Body of pancreas (tissue), 4 donors: ENCODE results near the gene ARID5B. TPM values are rescaled to one million over a fixed set of nuclear protein-coding genes. Genes with fewer than 3 reads are reported as not detected.
A peak's percentile ranks its signal among the peaks of the same experiment; 100 is the strongest.

Experiments
- ATAC-seq: fragments of 150-250 bp; one replicate; pipeline ENCODE4 v1.9.1; 2016
- DNase-seq, 4 donors: peaks; one replicate each; pipeline ENCODE4 v3.0.0-alpha.2; 2019
- H3K27ac ChIP-seq, 4 donors: fragments of 200-600 bp; sonication (generic); 1 replicate in 3 of 4; 2 replicates in 1 of 4; pipeline versions ENCODE4 v1.5.1 to v1.6.1; 2016 to 2019; ENCODE audit warnings: mild to moderate bottlenecking in 1 of 4, mixed read lengths in 1 of 4, moderate library complexity in 1 of 4
- H3K27me3 ChIP-seq, 2 donors: fragments of 200-600 bp; sonication (generic); one replicate each; pipeline ENCODE4 v1.6.0; 2016; ENCODE audit warnings: mild to moderate bottlenecking in 1 of 2
- H3K36me3 ChIP-seq, 2 donors: fragments of 200-600 bp; sonication (generic); replicated peaks in 1 of 2; 2 replicates each; pipeline ENCODE4 v1.5.1; 2016; ENCODE audit warnings: low read depth in 2 of 2; ENCODE audit not compliant: insufficient read depth in 1 of 2
- H3K4me1 ChIP-seq: fragments of 200-600 bp; sonication (generic); one replicate; pipeline ENCODE4 v1.6.0; 2016
- H3K4me3 ChIP-seq, 2 donors: fragments of 200-600 bp; sonication (generic); 1 replicate in 1 of 2; 2 replicates in 1 of 2; pipeline ENCODE4 v1.5.1; 2016 to 2019
- H3K9me3 ChIP-seq, 3 donors: fragments of 200-600 bp; sonication (generic); 1 replicate in 2 of 3; 2 replicates in 1 of 3; pipeline ENCODE4 v1.5.1; 2016
- POLR2A ChIP-seq, 3 donors: fragments of 450-650 bp; IDR thresholded peaks; one replicate each; pipeline ENCODE4 v1.6.1; 2016; ENCODE audit warnings: antibody characterized with exemption in 3 of 3, mild to moderate bottlenecking in 2 of 3
- WGBS, 2 donors: methylation state at CpG; one replicate each; pipeline ENCODE4 v1.1.5; 2017; 5-methylcytosine and 5-hydroxymethylcytosine counted together
- intact Hi-C: fragments of 100-400 bp; cut with DNase I; formaldehyde crosslinking; loops from one replicate; pipeline ENCODE4 v1.15.1; 2023
- total RNA-seq, 2 donors: library from RNA; depleted of rRNA; stranded (reverse); fragments of >200 nt; gene quantifications; one replicate each; pipeline ENCODE4 v1.1.0, GENCODE V29; 2016
- TF ChIP-seq, protein P1 (sequence below), 7 experiments: fragments of 450-650 bp in 4 of 7; fragments of 200-600 bp in 3 of 7; sonication (generic) in 3 of 7; IDR thresholded peaks; one replicate each; pipeline ENCODE4 v1.5.1; 2016 to 2019; ENCODE audit warnings: antibody characterized with exemption in 7 of 7

ARID5B gene
- total RNA-seq, 2 donors from 2014 or later = 16.1 to 17.1 TPM

DNA sequence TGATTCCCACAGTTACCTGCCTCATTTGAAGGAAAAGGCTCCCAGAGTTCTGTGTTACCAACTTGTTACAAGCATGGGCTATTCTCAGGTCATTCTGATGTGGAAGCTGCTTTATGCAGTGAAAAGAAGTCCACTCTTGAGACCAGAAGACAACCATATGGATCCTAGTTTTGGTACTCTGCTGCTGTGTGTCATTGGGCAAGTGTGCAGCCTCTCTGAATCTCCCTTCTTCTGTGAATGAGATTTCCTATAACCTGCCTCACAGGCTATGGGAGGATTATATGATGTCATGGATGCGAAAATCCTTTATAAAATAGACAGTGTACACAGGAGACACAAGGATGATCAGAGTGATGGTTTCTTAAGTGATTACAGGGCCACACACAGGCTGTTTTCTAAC is 166.1 kb downstream of the ARID5B start:
- H3K27me3 ChIP-seq = no peaks in the 10 kb centered on the region
- H3K4me1 ChIP-seq = no peaks in the 10 kb centered on the region
- no peak overlapping the region for H3K4me3 ChIP-seq
- H3K27ac ChIP-seq = no peak overlapping the region
- intact Hi-C loops = no loop called here
- no peak for TF ChIP-seq POLR2A (IDR thresholded peaks at IDR 0.05)
- TF ChIP-seq, protein P1, sequence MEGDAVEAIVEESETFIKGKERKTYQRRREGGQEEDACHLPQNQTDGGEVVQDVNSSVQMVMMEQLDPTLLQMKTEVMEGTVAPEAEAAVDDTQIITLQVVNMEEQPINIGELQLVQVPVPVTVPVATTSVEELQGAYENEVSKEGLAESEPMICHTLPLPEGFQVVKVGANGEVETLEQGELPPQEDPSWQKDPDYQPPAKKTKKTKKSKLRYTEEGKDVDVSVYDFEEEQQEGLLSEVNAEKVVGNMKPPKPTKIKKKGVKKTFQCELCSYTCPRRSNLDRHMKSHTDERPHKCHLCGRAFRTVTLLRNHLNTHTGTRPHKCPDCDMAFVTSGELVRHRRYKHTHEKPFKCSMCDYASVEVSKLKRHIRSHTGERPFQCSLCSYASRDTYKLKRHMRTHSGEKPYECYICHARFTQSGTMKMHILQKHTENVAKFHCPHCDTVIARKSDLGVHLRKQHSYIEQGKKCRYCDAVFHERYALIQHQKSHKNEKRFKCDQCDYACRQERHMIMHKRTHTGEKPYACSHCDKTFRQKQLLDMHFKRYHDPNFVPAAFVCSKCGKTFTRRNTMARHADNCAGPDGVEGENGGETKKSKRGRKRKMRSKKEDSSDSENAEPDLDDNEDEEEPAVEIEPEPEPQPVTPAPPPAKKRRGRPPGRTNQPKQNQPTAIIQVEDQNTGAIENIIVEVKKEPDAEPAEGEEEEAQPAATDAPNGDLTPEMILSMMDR (IDR thresholded peaks at IDR 0.05) = no peak
- H3K36me3 ChIP-seq = no peaks in the 10 kb centered on the region
- no peak for DNase-seq
- no peak for ATAC-seq
- 86 to 100% methylated on average over 1 of the region's 1 CpG for WGBS, 2 donors
- no peaks in the 10 kb centered on the region for H3K9me3 ChIP-seq

DNA sequence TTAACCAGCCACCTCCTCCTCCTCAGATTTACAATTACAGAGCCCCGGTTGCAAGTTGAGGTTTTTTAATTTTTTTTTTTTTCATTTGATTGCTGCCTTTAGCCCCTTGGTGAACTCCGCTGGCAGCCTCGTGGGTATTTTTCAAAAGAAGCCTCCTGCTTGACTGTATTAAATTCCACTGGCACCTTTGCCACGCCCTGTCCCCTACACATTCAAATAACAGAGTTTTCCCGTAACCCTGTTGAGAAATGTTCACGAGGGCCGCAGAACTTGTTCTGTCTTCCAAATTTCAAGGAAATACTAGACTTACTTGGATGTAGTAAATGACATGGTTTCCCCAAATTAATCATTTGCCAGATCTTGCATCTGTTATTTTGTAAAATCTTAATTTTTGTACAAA is 167.0 kb downstream of the ARID5B start:
- Histone ChIP-seq H3K36me3 (no peaks in the 10 kb centered on the region), H3K27ac (peak overlapping the region in 1 of 4 donors; percentile 59), H3K27me3 (no peaks in the 10 kb centered on the region), H3K4me3 (no peak overlapping the region), H3K4me1 (no peaks in the 10 kb centered on the region), H3K9me3 (no peaks in the 10 kb centered on the region)
- ATAC-seq (no peak), DNase-seq (no peak)
- intact Hi-C loops = no loop called here
- TF ChIP-seq POLR2A (IDR thresholded peaks at IDR 0.05) = no peak
- TF ChIP-seq, protein P1 (IDR thresholded peaks at IDR 0.05) = no peak
- 87 to 91% methylated on average over 7 of the region's 7 CpGs for WGBS, 2 donors

DNA sequence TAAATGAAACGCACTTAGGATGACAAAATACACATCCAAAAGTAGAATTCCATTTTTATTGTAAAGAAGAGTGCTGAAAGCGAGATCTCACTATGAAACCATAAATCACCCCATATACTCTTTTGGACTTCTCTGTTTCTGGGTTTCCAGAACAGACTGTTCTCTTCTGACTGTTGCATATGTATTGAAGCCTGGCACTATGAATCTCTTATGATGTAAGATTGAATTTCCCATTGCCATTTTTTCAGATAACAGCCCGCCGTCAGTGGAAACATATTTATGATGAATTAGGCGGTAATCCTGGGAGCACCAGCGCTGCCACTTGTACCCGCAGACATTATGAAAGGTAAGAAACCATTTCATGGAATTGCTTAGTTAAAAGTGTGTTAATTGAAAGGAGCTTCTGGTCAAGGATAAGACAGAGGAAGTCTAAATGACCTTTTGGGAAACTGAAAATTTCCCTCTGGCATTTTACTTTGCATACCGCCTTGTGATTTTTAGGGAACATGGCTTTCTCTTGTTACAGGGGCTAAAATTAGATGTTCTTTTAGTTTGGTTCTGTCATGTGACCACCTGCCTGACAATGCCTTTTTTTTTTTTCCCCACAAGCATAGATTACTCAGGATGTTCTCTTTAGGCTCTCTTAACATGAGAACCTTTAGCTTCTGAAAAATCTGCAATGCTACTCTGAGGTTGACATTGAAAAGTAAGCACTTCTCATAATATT is 168.1 kb downstream of the ARID5B start:
- ATAC-seq (no peak), DNase-seq (no peak)
- intact Hi-C loops = no loop called here
- TF ChIP-seq, protein P1 (IDR thresholded peaks at IDR 0.05) = no peak
- TF ChIP-seq POLR2A (IDR thresholded peaks at IDR 0.05) = no peak
- no peaks in the 10 kb centered on the region for H3K36me3 ChIP-seq
- peak overlapping the region in 1 of 4 donors; percentile 59 for H3K27ac ChIP-seq
- no peak overlapping the region for H3K4me3 ChIP-seq
- H3K4me1 ChIP-seq = no peaks in the 10 kb centered on the region
- H3K9me3 ChIP-seq = no peaks in the 10 kb centered on the region
- 91 to 94% methylated on average over 8 of the region's 8 CpGs for WGBS, 2 donors
- no peaks in the 10 kb centered on the region for H3K27me3 ChIP-seq

DNA sequence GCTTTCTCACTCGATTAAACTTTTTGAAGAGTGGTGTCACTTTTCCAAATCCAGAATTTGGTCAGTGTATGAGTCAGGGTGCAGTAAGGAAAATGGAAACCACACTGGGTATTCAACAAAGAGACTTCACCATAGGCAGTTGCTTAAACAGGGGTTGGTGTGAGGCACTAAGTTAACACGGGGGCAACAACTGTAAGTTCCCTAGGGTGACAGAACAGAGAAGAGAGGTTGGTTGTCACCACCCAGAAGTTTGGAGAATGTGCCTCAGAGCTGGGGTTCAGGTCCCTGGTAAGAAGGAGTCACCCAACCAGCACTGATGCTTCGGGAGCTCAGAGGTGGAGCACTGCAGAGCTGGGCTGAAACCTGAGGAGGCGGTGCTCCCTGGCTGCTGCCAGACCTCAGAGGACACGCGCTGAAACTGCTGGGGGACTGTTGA is 170.4 kb downstream of the ARID5B start:
- Histone ChIP-seq H3K27me3 (no peaks in the 10 kb centered on the region), H3K27ac (no peak overlapping the region), H3K36me3 (no peaks in the 10 kb centered on the region), H3K4me1 (peaks cover 4% of the 10 kb centered on the region), H3K9me3 (no peaks in the 10 kb centered on the region), H3K4me3 (no peak overlapping the region)
- TF ChIP-seq, protein P1 (IDR thresholded peaks at IDR 0.05) = no peak
- no peak for TF ChIP-seq POLR2A (IDR thresholded peaks at IDR 0.05)
- 77 to 81% methylated on average over 6 of the region's 6 CpGs for WGBS, 2 donors
- ATAC-seq (no peak), DNase-seq (no peak)
- intact Hi-C loops = no loop called here

DNA sequence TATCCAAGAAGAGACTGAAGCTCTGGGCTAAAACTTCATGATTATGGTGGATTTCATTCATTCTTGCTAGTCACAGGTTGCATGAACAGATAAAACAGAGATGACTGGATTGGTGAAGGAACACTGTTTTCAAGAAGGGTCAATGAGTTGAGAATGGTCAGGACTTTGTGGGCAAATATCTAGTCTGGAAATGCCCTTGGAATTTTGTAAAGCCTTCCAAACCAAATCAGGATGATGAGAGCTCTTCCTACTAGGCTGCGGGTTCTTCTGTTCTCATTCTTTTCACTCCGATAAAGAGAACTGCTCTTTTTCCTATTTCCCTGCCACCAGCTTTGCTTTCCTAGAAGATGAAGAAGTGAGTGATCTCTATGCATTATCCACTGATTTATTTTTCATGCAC is 171.4 kb downstream of the ARID5B start:
- intact Hi-C loops = no loop called here
- Histone ChIP-seq H3K27me3 (no peaks in the 10 kb centered on the region), H3K4me1 (peaks cover 12% of the 10 kb centered on the region), H3K4me3 (no peak overlapping the region), H3K27ac (no peak overlapping the region), H3K9me3 (no peaks in the 10 kb centered on the region), H3K36me3 (no peaks in the 10 kb centered on the region)
- no peak for DNase-seq
- WGBS, 2 donors = 87 to 100% methylated on average over 2 of the region's 2 CpGs
- no peak for ATAC-seq
- TF ChIP-seq, protein P1 (IDR thresholded peaks at IDR 0.05) = no peak
- no peak for TF ChIP-seq POLR2A (IDR thresholded peaks at IDR 0.05)
